HEK293 (cell line): ENCODE measurements around the gene UBE2J2.

Source experiments
- BCL11B ChIP-seq: fragments of 450-650 bp; formaldehyde crosslinking; IDR thresholded peaks from 2 replicates; pipeline ENCODE4 v1.5.1; 2016; ENCODE audit warnings: low read depth, missing biosample characterization, missing genetic modification characterization
- HOXD13 ChIP-seq: sonication (generic); formaldehyde crosslinking; IDR thresholded peaks from 2 replicates; pipeline ENCODE4 v1.8.0; 2022; ENCODE audit warnings: missing genetic modification reagents, borderline replicate concordance
- OVOL3 ChIP-seq: fragments of 450-650 bp; formaldehyde crosslinking; IDR thresholded peaks from 2 replicates; pipeline ENCODE4 v1.5.1; 2016; ENCODE audit warnings: missing biosample characterization, missing genetic modification characterization
- REST ChIP-seq: fragments of 450-650 bp; formaldehyde crosslinking; IDR thresholded peaks from 2 replicates; pipeline ENCODE4 v1.5.1; 2016; ENCODE audit warnings: missing biosample characterization, missing genetic modification characterization
- SALL2 ChIP-seq: fragments of 450-650 bp; formaldehyde crosslinking; IDR thresholded peaks from 2 replicates; pipeline ENCODE4 v1.5.0; 2017; ENCODE audit warnings: missing biosample characterization, mild to moderate bottlenecking, missing genetic modification characterization, borderline replicate concordance
- TSHZ1 ChIP-seq: fragments of 450-650 bp; formaldehyde crosslinking; IDR thresholded peaks from 2 replicates; pipeline ENCODE4 v1.5.1; 2016; ENCODE audit warnings: missing biosample characterization, missing genetic modification characterization, borderline replicate concordance
- YY1 ChIP-seq: fragments of 450-650 bp; formaldehyde crosslinking; IDR thresholded peaks from 2 replicates; pipeline ENCODE4 v1.5.1; 2018; ENCODE audit warnings: missing biosample characterization, missing genetic modification characterization
- ZBTB11 ChIP-seq: fragments of 450-650 bp; formaldehyde crosslinking; conservative IDR thresholded peaks from 2 replicates; pipeline ENCODE4 v1.5.1; 2016; ENCODE audit warnings: low read depth, missing biosample characterization, missing genetic modification characterization
- ZBTB6 ChIP-seq: fragments of 450-650 bp; formaldehyde crosslinking; IDR thresholded peaks from 2 replicates; pipeline ENCODE4 v1.5.1; 2017; ENCODE audit warnings: missing biosample characterization, missing genetic modification characterization
- ZEB2 ChIP-seq: fragments of 450-650 bp; formaldehyde crosslinking; IDR thresholded peaks from 2 replicates; pipeline ENCODE4 v1.5.1; 2016; ENCODE audit warnings: missing biosample characterization, missing genetic modification characterization
- ZNF140 ChIP-seq: fragments of 450-650 bp; formaldehyde crosslinking; IDR thresholded peaks from 2 replicates; pipeline ENCODE4 v1.5.1; 2016; ENCODE audit warnings: missing biosample characterization, missing genetic modification characterization
- ZNF239 ChIP-seq: fragments of 450-650 bp; formaldehyde crosslinking; IDR thresholded peaks from 2 replicates; pipeline ENCODE4 v1.5.1; 2016; ENCODE audit warnings: missing biosample characterization, missing genetic modification characterization
- ZNF354C ChIP-seq: fragments of 450-650 bp; formaldehyde crosslinking; IDR thresholded peaks from 2 replicates; pipeline ENCODE4 v1.5.1; 2016; ENCODE audit warnings: missing biosample characterization, missing genetic modification characterization, low read depth, borderline replicate concordance
- ZNF529 ChIP-seq: fragments of 450-650 bp; formaldehyde crosslinking; IDR thresholded peaks from 2 replicates; pipeline ENCODE4 v1.5.1; 2017; ENCODE audit warnings: missing genetic modification characterization, missing biosample characterization; ENCODE audit not compliant: insufficient replicate concordance
- ZNF549 ChIP-seq: fragments of 450-650 bp; IDR thresholded peaks from 2 replicates; pipeline ENCODE4 v1.5.1; 2018; ENCODE audit warnings: missing biosample characterization, missing genetic modification characterization, mild to moderate bottlenecking, inconsistent platforms, moderate library complexity
- ZNF561 ChIP-seq: fragments of 450-650 bp; IDR thresholded peaks from 2 replicates; pipeline ENCODE4 v1.5.1; 2018; ENCODE audit warnings: missing biosample characterization, missing genetic modification characterization, borderline replicate concordance
- ZNF707 ChIP-seq: fragments of 450-650 bp; formaldehyde crosslinking; IDR thresholded peaks from 2 replicates; pipeline ENCODE4 v1.5.1; 2016; ENCODE audit warnings: missing biosample characterization, missing genetic modification characterization
- ZNF76 ChIP-seq: fragments of 450-650 bp; formaldehyde crosslinking; IDR thresholded peaks from 2 replicates; pipeline ENCODE4; 2016; ENCODE audit warnings: low read depth, missing biosample characterization, missing genetic modification characterization, borderline replicate concordance
- TF ChIP-seq, protein P1 (sequence below): fragments of 450-650 bp; IDR thresholded peaks from 2 replicates; pipeline ENCODE4 v1.5.1; 2018; ENCODE audit warnings: missing biosample characterization, missing genetic modification characterization

The UBE2J2 gene

GRCh38 chr1:1273512-1274298, at the start of gene UBE2J2 (continued):
- TF ChIP-seq SALL2 (tag by site-specific recombination), result no peak
- TF ChIP-seq, protein P1, sequence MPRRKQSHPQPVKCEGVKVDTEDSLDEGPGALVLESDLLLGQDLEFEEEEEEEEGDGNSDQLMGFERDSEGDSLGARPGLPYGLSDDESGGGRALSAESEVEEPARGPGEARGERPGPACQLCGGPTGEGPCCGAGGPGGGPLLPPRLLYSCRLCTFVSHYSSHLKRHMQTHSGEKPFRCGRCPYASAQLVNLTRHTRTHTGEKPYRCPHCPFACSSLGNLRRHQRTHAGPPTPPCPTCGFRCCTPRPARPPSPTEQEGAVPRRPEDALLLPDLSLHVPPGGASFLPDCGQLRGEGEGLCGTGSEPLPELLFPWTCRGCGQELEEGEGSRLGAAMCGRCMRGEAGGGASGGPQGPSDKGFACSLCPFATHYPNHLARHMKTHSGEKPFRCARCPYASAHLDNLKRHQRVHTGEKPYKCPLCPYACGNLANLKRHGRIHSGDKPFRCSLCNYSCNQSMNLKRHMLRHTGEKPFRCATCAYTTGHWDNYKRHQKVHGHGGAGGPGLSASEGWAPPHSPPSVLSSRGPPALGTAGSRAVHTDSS (tag by site-specific recombination), result no peak
- TF ChIP-seq ZEB2 (tag by site-specific recombination), result peak; percentile 69; the same call in 1 of the 2 replicates
- TF ChIP-seq ZNF707 (tag by site-specific recombination), result no peak
- no peak for TF ChIP-seq TSHZ1 (tag by site-specific recombination)
- TF ChIP-seq HOXD13 (CRISPR knock-in tag), result no peak
- TF ChIP-seq ZNF76, result peak; percentile 53; the same call in 1 of the 2 replicates
- no peak for TF ChIP-seq BCL11B (tag by site-specific recombination)
- no peak for TF ChIP-seq ZNF529
- no peak for TF ChIP-seq ZNF140
- no peak for TF ChIP-seq REST (tag by site-specific recombination)
- no peak for TF ChIP-seq OVOL3 (tag by site-specific recombination)
- TF ChIP-seq ZBTB11 (tag by site-specific recombination), result peak; percentile 89
- no peak for TF ChIP-seq ZNF354C
- peak; percentile 75 for TF ChIP-seq ZBTB6 (tag by site-specific recombination)
- TF ChIP-seq ZNF549 (tag by site-specific recombination), result no peak
- TF ChIP-seq YY1 (tag by site-specific recombination), result peak; percentile 88
- TF ChIP-seq ZNF239 (tag by site-specific recombination), result no peak
- TF ChIP-seq ZNF561 (tag by site-specific recombination), result no peak
